ENCODE results near the gene UBTF.

- TF ChIP-seq EZH2phosphoT487 (IDR thresholded peaks at IDR 0.05; ENCODE audit: low read length) (no peak), CTCF (IDR thresholded peaks at IDR 0.05; ENCODE audit: low read length) (no peak), EZH2 (optimal IDR thresholded peaks at IDR 0.05; ENCODE audit: low read depth, low read length) (no peak)
Measured at GRCh38 chr17:44200478-44201155, 18.9 kb downstream of the UBTF start.

All from MM.1S (cell line).